AG04450 (cell line): ENCODE measurements around the gene TCF20. TPM values are rescaled to one million over a fixed set of nuclear protein-coding genes. Genes with fewer than 3 reads are reported as not detected.

Experiments
- CTCF ChIA-PET: fragments of 300-600, 350-600 bp; formaldehyde crosslinking; extraction: SDS; loops from one replicate; lab custom pipeline; 2022; ENCODE audit warnings: antibody characterized with exemption, inconsistent platforms; lab: Charles Lee
- POLR2A ChIA-PET: fragments of 350-600 bp; formaldehyde crosslinking; extraction: SDS; loops from one replicate; lab custom pipeline; 2021; ENCODE audit warnings: antibody characterized with exemption, inconsistent platforms; lab: Yijun Ruan, JAX
- DNase-seq: peaks from one replicate; pipeline ENCODE4 v3.0.0-alpha.2; 2011; ENCODE audit warnings: low read depth, low spot score
- H3K27ac ChIP-seq: one replicate; pipeline ENCODE4 v1.5.1; 2012; ENCODE audit warnings: low read depth, low read length, control low read depth
- H3K27me3 ChIP-seq: one replicate; pipeline ENCODE4 v1.6.0; 2012; ENCODE audit warnings: low read length; ENCODE audit not compliant: control insufficient read depth, insufficient read depth
- H3K4me3 ChIP-seq: 2 replicates; pipeline ENCODE4 v1.5.1; 2011; ENCODE audit warnings: mild to moderate bottlenecking, low read depth, low read length, control low read depth
- H3K9me3 ChIP-seq: 2 replicates; pipeline ENCODE4 v1.5.1; 2012; ENCODE audit warnings: low read length; ENCODE audit not compliant: control insufficient read depth, insufficient read depth
- polyA plus RNA-seq: library from polyadenylated mRNA; depleted of rRNA; stranded (reverse); fragments of >200 nt; gene quantifications from 2 replicates; pipeline ENCODE4 v1.2.3, GENCODE V29; 2011
- TF ChIP-seq, protein P1 (sequence below): IDR thresholded peaks from 2 replicates; pipeline ENCODE4 v1.5.1; 2011; ENCODE audit warnings: low read depth, low read length, control low read depth, inconsistent platforms

TCF20 gene
- polyA plus RNA-seq, 1 experiment, result 14.1 TPM

DNA sequence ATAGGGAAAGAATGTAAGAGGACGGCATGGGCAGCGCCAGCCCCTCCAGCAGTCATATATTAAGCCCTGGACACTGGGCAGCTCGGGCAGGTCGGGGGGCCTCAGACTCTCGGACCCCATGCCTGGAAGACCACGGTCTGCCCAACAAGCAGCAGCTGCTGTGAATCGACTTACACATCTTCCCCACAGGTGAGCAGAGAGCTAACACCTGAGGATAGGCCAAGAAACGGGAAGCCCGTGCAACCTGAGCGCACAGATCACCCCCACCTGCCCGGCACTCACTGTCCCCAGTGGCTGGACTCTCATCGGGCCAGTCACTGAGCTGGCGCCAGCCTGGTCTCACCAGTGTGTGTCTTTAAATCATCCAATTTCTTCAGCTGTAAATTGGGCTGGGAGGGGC, 4.7 kb upstream of the TCF20 start:
- peaks cover 4% of the 10 kb centered on the region for H3K27me3 ChIP-seq
- POLR2A ChIA-PET, result no interaction called here
- no peak overlapping the region for H3K4me3 ChIP-seq
- DNase-seq, result no peak
- CTCF ChIA-PET, result no interaction called here
- TF ChIP-seq, protein P1, sequence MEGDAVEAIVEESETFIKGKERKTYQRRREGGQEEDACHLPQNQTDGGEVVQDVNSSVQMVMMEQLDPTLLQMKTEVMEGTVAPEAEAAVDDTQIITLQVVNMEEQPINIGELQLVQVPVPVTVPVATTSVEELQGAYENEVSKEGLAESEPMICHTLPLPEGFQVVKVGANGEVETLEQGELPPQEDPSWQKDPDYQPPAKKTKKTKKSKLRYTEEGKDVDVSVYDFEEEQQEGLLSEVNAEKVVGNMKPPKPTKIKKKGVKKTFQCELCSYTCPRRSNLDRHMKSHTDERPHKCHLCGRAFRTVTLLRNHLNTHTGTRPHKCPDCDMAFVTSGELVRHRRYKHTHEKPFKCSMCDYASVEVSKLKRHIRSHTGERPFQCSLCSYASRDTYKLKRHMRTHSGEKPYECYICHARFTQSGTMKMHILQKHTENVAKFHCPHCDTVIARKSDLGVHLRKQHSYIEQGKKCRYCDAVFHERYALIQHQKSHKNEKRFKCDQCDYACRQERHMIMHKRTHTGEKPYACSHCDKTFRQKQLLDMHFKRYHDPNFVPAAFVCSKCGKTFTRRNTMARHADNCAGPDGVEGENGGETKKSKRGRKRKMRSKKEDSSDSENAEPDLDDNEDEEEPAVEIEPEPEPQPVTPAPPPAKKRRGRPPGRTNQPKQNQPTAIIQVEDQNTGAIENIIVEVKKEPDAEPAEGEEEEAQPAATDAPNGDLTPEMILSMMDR, result no peak
- H3K9me3 ChIP-seq, result peaks cover 4% of the 10 kb centered on the region; the same call in 1 of the 2 replicates
- no peak overlapping the region for H3K27ac ChIP-seq

GRCh38 chr22:42273855-42274451, 3.5 kb upstream of the TCF20 start:
- H3K4me3 ChIP-seq, result no peak overlapping the region
- H3K27me3 ChIP-seq, result peaks cover 2% of the 10 kb centered on the region
- ChIA-PET POLR2A (no interaction called here), CTCF (no interaction called here)
- peaks cover 4% of the 10 kb centered on the region; the same call in 1 of the 2 replicates for H3K9me3 ChIP-seq
- DNase-seq, result no peak
- TF ChIP-seq, protein P1, result no peak
- no peak overlapping the region for H3K27ac ChIP-seq

GRCh38 chr22:42272431-42272999, 2.1 kb upstream of the TCF20 start:
- Histone ChIP-seq H3K27me3 (no peaks in the 10 kb centered on the region), H3K9me3 (peaks cover 4% of the 10 kb centered on the region; the same call in 1 of the 2 replicates), H3K27ac (no peak overlapping the region), H3K4me3 (no peak overlapping the region)
- ChIA-PET POLR2A (interaction anchor here (0.7 kb wide), 1 partner anchor 92 kb away, joined by 5 read pairs; no protein-coding TSS in a partner anchor), CTCF (no interaction called here)
- DNase-seq, result no peak
- TF ChIP-seq, protein P1, result no peak

- CTCF ChIA-PET, result no interaction called here
- no peak overlapping the region for H3K27ac ChIP-seq
- POLR2A ChIA-PET, result no interaction called here
These were observed 1.5 kb upstream of the TCF20 start for GRCh38 chr22:42271906-42272305.

More at GRCh38 chr22:42271906-42272305, 1.5 kb upstream of the TCF20 start:
- Histone ChIP-seq H3K9me3 (peaks cover 4% of the 10 kb centered on the region; the same call in 1 of the 2 replicates), H3K4me3 (no peak overlapping the region), H3K27me3 (no peaks in the 10 kb centered on the region)
- TF ChIP-seq, protein P1, result no peak
- no peak for DNase-seq
